G401 (cell line): ENCODE data around the gene CTNNBL1. TPM values are rescaled to one million over a fixed set of nuclear protein-coding genes. Genes with fewer than 3 reads are reported as not detected.

ENCODE experiments used
- DNase-seq: peaks from one replicate; pipeline ENCODE4 v3.0.0-alpha.2; 2015; ENCODE audit warnings: low spot score
- in situ Hi-C: cut with HindIII; loops from 2 replicates; pipeline ENCODE4 v1.10.0; 2016; ENCODE audit warnings: low sequenced_read_pairs, mixed read lengths
- total RNA-seq: library from RNA; depleted of rRNA; stranded (reverse); fragments of >200 nt; shearing (Covaris generic); gene quantifications from 2 replicates; pipeline ENCODE4 v1.2.3, GENCODE V29; 2014

CTNNBL1 gene
- total RNA-seq, 1 experiment from 2014 or later: 119 TPM

DNA sequence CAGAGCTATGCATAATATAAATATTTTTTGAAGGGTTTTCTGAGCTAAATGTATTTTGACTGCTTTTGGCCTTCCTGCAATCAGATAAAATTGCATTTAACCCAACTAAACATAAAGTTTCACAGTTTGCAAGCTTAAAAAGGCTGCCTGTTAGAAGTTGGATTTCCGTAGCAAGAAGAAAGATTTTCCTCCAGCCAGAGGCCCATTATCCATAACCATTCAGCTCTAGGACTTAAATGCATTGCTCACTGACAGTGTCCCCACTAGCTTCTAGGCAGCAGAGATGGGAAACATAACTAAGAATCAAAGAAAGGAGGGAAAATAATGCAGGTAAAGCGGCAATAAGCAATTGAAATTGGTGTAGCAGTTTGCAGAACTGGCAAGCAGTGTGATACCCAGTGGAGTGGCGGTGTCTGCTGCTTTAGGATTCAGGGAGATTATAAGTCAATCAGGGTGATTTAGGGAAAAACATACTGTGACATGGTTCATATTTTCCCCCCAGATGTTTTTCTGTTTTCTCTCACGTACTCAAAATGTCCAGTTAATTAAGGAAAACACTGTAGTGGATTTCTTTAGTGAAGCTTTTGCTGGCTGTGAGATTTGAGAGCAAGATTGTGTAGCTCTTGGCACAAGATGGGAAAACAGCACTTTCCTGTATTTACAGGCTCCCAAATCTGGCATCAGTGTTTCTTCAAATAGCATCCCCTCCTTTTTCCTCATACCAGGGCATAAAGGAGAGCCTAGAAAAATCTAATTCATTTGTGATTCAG, 69.1 kb downstream of the CTNNBL1 start:
- in situ Hi-C loops: no loop called here
- DNase-seq: no peak

DNA sequence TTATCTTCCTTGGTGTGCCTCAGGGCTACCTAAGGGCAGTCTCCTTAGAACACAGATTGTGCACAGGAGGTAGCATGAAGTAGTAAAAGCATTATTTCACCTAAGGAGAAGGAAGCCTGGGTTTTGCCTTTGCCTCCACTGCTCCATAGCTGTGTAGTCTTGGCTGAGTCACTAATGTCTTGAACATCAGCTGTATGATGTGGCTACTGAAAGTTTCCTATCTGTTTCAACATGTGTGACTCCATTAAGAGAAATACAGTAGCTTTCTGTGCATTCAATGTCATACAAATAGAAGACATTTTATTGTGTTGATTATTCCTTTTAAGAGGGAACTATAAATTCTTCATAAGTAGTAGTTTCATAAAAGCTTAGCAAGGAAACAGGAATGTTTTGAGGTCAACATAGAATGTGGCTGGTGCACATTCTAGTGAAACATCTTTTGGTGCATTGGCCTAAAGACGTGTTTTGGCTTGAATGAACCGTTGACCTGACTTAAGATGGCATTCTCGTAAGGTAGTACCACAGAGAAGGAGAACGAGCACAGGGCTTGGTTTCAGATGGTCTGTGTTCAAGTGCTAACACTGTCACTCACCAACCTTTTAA, 70.6 kb downstream of the CTNNBL1 start:
- no peak for DNase-seq
- in situ Hi-C loops: no loop called here

DNA sequence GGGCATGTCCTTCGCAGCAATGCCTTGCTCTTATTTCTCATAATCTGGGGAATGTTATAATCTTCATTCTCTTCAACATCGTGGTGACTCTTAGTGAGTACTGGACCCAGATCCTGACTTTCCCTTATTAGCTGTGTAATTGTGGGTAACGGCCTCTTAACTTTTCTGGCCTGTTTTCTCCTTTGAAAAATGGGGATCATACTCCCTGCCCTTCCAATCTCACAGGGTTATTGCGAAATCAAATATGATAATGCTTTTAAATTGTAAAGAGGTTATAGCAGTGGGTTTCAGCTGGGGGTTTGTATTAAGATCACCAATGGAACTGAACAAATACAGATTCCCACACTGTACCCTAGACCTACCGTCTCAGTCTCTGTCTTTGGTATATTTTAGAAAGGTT, 77.1 kb downstream of the CTNNBL1 start:
- no peak for DNase-seq
- in situ Hi-C loops: no loop called here

DNA sequence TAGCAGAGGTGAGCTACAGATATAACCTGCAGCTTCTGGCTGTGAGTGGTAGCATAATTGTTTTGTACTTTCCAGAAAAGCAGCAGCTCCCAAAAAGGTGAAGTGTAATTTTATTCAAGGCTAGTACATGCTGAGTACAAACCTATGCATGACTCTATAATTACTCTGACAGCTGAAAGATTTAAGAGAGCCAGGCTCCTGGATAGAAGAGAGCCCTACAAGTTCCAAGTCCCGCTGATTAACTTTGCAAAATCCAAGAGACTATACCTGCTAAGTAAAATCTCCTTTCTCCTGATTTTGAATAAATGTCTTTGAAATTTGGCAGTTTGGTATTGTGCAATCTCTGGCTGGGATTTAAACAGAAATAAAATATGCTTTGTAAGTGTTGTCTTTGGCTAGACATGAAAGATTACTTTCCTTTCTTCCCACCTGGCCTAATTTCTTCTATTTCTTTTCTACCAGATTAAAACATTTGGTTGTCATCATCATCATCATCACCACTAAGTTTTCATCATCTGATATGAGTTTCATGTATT, 79.5 kb downstream of the CTNNBL1 start:
- no peak for DNase-seq

DNA sequence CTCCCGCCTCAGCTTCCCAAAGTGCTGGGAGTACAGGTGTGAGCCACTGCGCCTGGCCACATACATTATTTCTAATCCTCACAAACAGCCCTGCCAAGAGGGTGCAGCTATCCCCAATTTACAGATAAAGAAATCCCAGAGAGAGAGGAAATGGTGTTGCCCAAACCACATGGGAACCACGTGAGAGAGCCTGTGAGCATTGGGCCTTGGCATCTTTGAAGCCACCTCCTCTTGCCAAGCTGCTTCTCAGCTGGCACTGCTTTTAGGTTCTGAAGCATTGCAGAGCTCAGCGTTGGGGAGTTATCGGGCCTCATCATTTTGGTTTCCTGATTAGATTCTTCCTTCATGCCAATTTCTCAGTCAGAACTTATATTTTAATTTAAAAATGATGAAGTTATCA, 80.3 kb downstream of the CTNNBL1 start:
- in situ Hi-C loops: no loop called here
- DNase-seq: no peak

More for the DNA sequence above, 79.5 kb downstream of the CTNNBL1 start:
- in situ Hi-C loops: no loop called here

DNA sequence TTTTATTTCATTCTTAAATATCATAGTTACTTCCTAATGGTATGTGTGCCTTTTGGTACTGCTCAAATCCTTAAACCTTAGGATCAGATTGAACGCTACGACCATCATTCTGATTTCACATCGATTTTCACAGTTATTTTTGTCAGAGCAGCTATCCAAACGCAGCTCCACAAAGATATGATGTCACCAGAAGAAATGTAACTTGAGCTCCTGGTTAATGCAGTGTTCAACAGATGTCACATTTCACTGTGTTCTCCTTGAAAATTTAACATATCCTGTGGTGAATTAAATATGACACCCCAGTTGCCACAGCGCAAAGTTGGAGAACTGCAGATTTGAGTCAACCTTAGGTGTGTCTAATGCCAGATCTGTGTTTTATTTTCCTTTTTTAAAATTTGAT, 81.4 kb downstream of the CTNNBL1 start:
- in situ Hi-C loops: no loop called here
- no peak for DNase-seq

DNA sequence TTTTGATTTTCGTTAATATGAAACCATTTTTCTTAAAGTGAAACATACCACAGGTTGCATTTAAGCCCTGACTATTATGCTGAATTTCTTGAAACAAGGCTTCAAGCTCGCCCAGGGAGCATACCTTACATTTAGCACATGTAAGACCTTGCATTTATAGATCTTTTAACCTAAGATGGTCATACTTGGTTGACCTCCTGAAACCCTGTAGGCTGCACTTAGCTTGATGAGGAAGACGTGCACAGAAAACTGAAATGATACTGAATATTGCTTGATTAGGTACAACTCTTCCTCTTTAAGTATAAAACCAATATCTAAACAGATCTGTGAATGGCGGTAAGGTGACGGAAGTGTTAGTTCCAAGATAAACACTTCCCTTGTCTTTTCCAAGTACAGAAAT, 82.2 kb downstream of the CTNNBL1 start:
- DNase-seq: no peak
- in situ Hi-C loops: no loop called here

DNA sequence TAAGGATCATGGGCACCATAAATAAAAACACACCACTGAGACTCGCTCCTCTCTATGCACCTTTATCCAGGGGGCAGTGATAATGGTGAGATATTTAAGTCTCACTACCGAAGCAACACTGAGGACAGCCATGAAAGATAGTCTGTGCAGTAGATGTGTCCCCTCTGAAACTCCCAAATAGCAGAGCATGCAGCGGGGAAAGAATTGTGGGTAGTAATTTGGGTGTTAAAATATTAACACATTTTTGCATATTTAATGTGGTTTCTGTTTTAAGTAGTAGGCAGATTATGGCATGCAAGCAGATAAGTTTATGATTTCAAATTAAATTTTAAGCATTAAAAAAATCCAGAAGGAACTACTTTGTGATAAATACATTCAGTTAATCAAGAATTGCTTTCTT, 82.7 kb downstream of the CTNNBL1 start:
- no peak for DNase-seq
- in situ Hi-C loops: no loop called here

DNA sequence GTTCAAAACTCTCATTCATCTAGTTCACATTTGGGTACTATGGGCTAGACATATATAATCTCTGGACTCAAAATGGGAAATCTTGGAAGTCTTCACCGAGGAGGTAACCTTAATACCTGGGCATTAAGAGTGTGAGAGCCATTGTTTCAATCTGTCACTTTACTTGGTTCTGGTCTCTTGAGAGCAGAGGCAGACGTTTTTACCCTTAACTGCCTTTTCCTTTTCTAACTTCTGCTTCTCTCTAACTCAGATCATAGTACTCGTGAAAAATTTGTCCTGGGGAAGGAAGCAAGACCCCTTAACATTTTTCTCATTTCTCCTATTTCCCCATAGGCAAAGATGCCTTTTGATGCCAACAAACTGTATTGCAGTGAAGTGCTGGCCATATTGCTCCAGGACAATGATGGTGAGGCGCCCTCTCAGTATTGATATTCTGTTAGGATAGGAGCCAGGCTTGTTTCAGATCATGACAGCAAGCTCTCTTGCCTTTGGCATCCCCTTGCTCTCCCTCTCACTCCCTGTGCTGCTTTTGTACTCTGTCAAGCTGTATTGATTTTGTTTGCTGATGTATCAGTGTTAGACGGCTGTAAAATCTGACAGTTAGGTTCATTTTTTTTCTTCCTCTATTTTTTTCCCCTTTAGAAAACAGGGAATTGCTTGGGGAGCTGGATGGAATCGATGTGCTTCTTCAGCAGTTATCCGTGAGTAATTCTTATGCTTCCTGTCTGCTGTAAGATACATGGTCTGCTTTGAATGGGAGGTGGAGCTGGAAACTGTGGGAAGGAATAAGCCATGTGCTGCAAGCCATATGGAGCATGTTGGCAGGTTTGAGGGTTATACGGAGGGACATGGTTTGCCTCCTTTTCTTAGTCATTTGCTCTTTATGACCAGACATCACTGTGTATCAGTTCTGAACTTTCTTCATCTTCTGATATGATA, 83.5 kb downstream of the CTNNBL1 start:
- peak; percentile 75 for DNase-seq
- in situ Hi-C loops: no loop called here

DNA sequence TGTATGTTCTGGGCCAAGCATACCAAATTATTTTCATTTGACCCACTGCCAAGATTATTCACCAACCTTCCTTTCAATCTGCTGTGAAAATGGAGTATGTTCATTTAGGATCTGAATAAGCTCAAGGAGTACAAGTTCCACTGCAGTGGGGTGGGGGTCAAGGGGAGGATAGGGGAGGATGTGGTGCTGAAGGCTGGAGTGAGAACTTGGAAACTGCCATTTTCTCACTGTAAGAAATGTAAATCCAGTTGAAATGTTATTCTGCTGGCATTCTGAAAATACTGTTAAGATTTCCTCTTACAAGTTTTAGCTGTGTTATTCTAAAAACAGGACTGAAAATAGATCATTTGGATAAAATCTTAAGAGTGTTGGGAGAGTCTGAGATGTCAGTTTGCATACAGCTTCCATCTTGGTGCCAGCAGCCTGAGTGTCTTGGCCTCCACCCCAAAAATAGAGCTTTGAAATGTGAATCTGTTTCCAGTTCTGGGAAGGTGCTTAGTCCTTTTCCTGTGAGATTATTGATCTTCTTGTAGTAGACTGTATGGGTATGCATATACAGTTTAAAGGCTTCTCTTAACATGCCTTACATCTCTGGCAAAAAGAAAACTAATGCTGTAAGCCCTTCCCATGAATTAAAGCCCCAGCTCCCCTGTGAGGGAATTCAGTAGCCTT, 84.3 kb downstream of the CTNNBL1 start:
- in situ Hi-C loops: no loop called here

DNA sequence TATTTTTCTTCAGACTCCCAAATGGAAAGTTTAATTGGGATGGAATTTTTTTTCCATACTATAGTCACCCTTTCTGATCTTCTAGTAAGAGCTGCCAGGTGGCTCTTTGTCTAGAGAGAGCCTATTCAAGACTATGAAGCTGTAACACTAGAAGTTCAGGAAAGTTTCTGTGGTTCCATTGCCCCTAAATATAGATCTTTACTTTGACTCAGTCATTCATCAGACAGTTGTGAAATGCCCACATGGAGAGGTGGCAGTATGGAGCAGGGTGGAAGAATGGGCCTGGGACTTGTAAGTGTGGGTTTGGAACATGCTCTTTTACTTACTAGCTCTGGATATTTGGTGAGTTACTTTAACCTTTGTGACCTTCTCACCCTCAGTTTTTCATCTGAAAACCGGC, 87.8 kb downstream of the CTNNBL1 start:
- in situ Hi-C loops: no loop called here
- DNase-seq: no peak

More for the DNA sequence above, 84.3 kb downstream of the CTNNBL1 start:
- peak; percentile 8 for DNase-seq

DNA sequence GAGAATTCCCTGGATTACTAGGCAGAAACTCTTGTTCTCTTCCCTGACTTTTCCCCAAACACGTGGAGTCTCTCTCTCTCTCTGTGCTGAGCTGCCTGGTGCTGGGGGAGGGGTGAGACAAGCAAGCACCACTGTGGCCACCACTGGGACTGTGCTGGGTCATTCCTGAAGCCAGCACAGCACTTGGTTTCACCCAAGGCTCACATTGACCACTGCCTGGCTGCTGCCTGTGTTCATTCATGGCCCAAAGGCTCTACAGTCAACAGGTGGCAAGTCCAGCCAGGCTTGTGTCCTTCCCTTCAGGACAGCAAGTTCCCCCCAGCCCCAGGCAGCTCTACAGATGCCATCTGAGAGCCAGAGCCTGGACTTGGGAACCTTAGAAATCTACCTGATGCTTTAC, 92.2 kb downstream of the CTNNBL1 start:
- no peak for DNase-seq
- in situ Hi-C loops: no loop called here

DNA sequence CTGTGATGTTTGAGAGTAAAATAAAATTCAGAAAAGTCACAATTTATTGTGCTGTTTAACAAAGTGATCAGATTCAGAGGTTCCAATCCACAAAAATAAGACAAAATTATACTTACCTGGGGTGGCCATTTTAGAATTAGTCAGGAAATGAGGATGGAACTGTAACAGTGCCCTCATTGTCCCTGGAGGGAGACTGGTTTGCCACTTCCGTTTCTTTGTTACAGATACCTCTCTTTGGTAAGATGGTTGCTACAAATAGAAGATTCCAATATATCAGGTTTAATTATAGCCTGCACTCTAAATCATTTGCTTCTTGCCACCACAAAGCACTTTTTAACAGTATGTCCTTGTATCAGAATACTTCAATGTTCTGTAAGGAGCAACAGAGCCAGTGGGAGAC, 95.6 kb downstream of the CTNNBL1 start:
- in situ Hi-C loops: no loop called here
- no peak for DNase-seq

DNA sequence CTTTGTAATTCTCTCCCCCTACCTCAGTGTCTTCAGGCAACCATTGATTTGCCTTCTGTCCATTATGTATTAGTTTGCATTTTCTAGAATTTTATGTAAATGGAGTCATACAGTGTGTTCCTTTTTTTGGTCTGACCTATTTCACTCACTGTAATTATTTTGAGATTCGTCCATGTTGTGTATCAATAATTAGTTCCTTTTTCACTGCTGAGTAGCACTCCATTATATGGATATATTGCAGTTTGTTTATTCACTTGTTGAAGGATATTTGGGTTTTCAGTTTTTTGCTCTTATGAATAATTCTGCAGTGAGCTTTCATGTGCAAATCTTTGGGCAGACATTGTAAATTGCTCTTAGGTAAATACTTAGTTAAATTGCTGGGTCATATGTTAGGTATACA, 97.1 kb downstream of the CTNNBL1 start:
- in situ Hi-C loops: no loop called here
- no peak for DNase-seq

DNA sequence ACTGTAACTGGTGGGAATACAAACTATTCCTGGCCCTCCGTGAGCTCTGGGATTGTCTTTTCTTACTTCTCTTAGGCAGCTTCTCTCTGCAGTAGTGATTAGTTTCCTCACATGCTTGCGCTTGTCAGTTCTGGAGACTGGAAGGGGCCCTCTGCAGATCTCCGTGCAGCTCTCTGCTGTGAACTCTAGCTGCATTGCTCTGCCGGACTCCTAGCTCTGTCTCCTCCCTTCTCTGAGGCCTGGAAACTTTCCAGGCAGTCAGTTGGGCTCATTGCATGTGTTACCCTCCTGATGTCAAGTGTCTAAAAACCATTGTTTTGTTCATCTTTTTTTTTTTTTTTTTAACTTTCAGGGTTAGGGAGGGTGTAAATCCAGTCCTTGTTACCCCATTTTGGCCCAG, 102.3 kb downstream of the CTNNBL1 start:
- in situ Hi-C loops: no loop called here
- no peak for DNase-seq

DNA sequence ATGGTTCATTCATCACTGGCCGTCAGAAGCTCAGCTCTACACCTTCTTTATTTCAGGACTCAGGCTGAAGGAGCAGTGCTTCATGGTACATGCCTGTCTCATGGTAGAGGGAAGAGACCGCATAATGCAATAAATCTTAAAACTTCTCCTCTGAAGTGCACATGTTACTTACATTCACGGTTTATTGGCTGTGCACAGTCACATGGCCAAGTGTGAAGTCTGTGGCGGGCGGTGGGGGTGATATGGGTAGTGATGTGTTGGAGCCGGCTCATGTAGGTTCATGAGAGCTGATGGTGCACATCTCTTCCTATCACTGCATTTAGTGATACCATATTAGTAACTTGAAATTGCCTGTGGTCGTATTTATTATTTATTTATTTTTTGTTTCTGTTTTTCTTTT, 102.9 kb downstream of the CTNNBL1 start:
- in situ Hi-C loops: no loop called here
- no peak for DNase-seq

DNA sequence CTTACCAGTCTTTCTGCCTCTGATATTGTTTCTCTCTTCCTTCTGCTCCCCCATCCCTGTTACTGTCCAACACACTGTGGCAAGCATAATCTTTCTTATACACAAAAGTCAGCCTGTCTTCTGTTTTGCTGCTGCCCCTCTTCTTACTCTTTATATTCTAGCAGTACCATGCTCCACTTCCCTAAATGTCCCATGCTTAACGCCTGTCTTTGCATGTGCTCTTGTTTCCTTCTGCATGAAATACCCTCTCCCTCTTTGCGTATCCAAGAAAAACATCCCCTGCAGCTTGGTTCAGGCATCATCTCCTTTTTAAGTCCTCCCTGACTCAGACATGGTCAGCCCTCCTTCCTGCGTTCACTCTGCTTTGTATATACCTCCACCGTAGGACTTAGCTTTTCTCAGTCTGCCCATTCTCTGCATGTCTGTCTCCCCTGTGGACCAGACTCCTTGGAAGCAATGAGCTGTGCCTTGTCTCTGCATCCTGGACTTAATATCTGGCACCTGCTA, 103.9 kb downstream of the CTNNBL1 start:
- in situ Hi-C loops: no loop called here
- DNase-seq: no peak

DNA sequence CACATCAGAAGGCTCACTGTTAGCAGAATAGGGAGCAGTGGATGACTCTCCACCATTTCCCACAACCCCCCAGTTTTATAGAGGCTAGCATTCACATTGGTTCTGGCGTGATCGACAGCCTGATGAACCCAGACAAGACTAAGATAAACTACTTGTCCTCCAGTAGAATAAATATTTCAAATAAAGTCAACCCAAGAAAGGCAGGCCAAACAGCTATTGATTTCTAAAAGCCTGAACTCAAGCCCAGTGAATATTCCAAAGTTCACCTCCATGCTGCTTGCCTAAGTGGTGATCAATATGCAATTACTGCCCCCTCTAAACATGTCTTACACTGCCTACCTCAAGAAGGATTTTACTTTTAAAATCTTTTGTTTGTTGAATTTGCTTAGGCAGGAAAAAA, 104.5 kb downstream of the CTNNBL1 start:
- no peak for DNase-seq
- in situ Hi-C loops: no loop called here

DNA sequence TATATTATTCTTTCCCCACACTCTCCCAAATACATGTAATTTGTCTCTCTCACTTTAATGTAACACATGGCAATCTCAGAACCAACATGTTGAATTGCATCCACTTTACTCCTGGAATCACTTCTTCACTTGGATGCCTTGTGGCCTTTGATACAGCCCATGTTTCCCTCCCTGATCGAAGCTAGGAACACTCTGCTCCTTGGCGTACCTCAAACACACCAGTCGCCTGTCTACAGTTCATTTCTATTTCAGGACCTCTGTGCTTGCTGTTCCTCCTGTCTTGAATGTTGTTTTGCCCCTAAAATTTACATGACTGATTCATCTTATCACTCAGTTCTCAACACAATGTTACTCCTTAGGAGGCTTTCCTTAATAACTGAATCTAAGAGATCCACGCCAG, 106.8 kb downstream of the CTNNBL1 start:
- DNase-seq: no peak
- in situ Hi-C loops: no loop called here
